HFF-Myc (cell line): Measurements from ENCODE around the gene CYLC2.

Experiments
- DNase-seq: peaks from one replicate; pipeline ENCODE4 v3.0.0-alpha.2; 2011; ENCODE audit warnings: low read depth; ENCODE audit errors: extremely low read depth
- H3K4me3 ChIP-seq: replicated peaks from 2 replicates; pipeline ENCODE4 v1.5.1; 2011; ENCODE audit warnings: low read depth, mild to moderate bottlenecking, control low read depth, low read length
- TF ChIP-seq, protein P1 (sequence below): IDR thresholded peaks from 2 replicates; pipeline ENCODE4 v1.5.1; 2012; ENCODE audit warnings: mild to moderate bottlenecking, low read depth, low read length, control low read depth; ENCODE audit errors: missing control alignments

The CYLC2 gene

DNA sequence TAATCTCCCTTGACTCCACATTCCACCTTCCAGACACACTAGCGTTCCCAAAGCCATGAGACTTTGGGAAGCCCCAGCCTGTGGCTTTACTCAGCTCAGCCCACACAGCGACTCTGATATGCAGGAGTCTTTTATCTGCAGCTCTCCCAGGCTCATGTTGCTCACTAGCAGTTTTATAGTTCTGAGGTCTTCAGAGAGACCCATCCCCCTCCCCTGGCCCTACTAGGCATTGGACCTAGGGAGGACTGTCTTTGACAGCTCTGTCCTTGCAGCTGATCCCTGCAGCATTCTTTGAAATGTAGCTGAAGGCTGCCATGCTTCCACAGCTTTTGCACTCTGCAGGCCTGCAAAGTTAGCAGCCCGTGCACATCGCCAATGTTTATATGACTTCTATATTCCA, 19.9 kb upstream of the CYLC2 start:
- H3K4me3 ChIP-seq, result no peak overlapping the region
- no peak for DNase-seq
- TF ChIP-seq, protein P1, sequence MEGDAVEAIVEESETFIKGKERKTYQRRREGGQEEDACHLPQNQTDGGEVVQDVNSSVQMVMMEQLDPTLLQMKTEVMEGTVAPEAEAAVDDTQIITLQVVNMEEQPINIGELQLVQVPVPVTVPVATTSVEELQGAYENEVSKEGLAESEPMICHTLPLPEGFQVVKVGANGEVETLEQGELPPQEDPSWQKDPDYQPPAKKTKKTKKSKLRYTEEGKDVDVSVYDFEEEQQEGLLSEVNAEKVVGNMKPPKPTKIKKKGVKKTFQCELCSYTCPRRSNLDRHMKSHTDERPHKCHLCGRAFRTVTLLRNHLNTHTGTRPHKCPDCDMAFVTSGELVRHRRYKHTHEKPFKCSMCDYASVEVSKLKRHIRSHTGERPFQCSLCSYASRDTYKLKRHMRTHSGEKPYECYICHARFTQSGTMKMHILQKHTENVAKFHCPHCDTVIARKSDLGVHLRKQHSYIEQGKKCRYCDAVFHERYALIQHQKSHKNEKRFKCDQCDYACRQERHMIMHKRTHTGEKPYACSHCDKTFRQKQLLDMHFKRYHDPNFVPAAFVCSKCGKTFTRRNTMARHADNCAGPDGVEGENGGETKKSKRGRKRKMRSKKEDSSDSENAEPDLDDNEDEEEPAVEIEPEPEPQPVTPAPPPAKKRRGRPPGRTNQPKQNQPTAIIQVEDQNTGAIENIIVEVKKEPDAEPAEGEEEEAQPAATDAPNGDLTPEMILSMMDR, result no peak

DNA sequence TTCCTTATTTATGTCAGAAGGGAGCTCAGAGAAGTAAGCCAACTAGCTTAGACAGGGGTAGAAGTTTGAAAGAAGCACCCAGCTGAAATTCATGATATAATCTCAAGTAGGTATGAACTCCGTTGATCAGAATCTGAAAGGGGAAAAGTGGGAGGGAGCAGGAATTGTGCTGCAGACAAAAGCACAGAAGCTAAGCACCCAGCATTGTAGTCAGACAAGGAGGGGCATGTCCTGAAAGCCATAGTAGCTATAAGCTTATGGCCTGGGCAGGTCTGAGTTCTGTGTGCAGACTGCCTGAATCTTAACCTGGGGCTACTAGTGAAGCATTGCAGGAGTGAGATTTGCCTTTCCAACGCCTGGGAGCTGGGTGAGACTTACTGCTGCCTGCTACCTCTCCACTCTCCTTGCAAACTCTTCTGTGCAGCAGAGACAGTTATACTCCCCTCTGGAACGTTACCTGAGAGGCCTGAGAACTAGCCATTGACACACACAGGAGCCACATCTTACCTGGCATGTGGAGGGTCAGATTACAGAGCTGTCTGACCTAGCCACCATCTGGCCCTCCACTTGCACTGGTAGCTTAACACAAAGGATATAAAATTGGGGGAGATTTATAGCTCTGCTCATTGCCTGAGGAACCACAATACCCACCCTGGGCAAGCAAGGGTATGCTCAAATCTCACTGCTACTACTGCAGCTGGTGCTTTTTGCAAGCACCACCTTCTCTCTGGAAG, 9.8 kb upstream of the CYLC2 start:
- DNase-seq, result no peak
- TF ChIP-seq, protein P1, result no peak
- no peak overlapping the region for H3K4me3 ChIP-seq

DNA sequence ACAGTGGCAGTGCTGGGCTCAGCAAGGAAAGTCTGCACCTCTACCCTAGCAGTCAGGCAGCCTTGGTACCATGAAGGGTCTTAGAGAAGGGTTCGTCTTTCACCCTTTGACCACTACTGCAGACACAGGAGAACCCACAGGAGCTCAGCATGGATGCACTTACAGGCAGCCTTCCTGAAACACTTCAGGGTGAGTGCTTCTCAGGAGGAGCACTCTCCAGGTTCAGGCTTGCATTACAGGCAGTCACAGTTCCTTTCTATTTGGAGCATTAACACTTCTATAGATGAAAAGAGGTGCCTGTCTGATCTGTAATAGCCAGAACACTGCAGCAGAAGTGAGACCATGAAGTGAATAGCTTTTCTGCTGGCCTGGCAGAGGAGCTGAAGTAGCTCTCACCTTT, 8.7 kb upstream of the CYLC2 start:
- TF ChIP-seq, protein P1, result no peak
- DNase-seq, result no peak

DNA sequence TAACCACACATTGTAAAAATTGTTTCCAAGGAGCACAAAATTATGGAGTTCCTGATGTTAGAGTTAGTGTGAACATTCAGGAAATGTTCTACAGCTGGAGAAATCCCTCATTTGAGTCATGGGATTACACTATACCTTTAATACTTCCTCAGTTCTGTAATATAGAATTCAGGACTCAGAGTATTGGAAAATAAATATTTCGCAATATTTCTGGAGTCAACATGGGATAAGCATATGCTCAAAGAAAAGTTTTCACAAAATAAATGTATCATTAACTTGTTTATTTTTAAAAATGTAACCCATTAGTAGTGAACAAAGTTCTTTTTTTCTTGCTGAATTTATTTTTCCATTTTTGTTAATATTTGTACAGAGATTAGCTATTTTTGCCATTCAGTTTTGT, 8.6 kb downstream of the CYLC2 start:
- TF ChIP-seq, protein P1, result no peak
- H3K4me3 ChIP-seq, result no peak overlapping the region
- no peak for DNase-seq

More for the DNA sequence above, 8.7 kb upstream of the CYLC2 start:
- no peak overlapping the region for H3K4me3 ChIP-seq

DNA sequence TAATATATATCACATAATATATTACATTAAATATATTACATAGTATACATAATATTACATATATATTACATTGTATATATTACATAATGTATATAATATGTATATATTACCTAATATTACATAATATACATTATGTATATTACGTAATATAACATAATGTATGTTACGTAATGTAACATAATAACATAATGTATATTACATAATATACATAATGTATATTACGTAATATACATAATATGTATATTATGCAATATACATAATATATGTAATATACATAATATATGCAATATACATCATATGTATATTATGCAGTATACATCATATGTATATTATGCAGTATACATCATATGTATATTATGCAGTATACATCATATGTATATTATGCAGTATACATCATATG, 19.1 kb downstream of the CYLC2 start:
- no peak for DNase-seq

DNA sequence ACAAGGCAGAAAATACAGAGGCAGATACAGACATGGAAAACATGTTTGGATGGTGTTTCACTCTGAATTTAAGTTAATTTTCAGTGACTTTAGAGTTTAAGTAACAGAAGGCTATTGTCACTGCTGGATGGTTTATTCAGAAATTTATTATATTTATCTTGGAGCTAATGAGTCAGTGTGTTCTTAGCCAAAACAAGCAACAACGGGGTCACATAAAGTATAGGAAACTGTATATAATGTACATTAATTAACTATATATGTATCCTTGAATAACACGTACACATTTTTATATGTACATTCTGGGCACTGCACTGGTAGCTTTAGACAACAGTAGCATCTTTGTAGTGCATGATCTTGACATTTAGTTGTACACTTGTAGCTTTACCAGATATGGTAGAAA, 30.7 kb downstream of the CYLC2 start:
- no peak for DNase-seq
- TF ChIP-seq, protein P1, result no peak
- H3K4me3 ChIP-seq, result no peak overlapping the region

More for the DNA sequence above, 19.1 kb downstream of the CYLC2 start:
- H3K4me3 ChIP-seq, result no peak overlapping the region
- TF ChIP-seq, protein P1, result no peak
